ENCODE results near the gene INPP5E. TPM values are rescaled to one million over a fixed set of nuclear protein-coding genes. Genes with fewer than 3 reads are reported as not detected.

Gene INPP5E
- total RNA-seq, 1 donor = 12.5 TPM

Other genes starting within 250 kb of the INPP5E start
- not detected in 2 replicates for gene LHX3, start 234.7 kb downstream of the INPP5E start, total RNA-seq (ENCODE audit: low replicate concordance)
- 7.1 and 9.2 TPM in 2 replicates for gene QSOX2, start 194.0 kb downstream of the INPP5E start, total RNA-seq (ENCODE audit: low replicate concordance)
- under 0.01 TPM in 1 of 2 replicates, not detected in the other for gene CCDC187, start 135.8 kb downstream of the INPP5E start, total RNA-seq (ENCODE audit: low replicate concordance)
- 25.9 and 48.5 TPM in 2 replicates for gene GPSM1, start 112.3 kb downstream of the INPP5E start, total RNA-seq (ENCODE audit: low replicate concordance)
- gene DNLZ, start 76.1 kb downstream of the INPP5E start, total RNA-seq (ENCODE audit: low replicate concordance) = 5.2 and 6.1 TPM in 2 replicates
- gene CARD9, start 66.2 kb downstream of the INPP5E start, total RNA-seq (ENCODE audit: low replicate concordance) = 1.1 and 1.4 TPM in 2 replicates
- gene SNAPC4, start 39.7 kb downstream of the INPP5E start, total RNA-seq (ENCODE audit: low replicate concordance) = 12.1 and 17.7 TPM in 2 replicates
- gene ENTR1, start 29.2 kb downstream of the INPP5E start, total RNA-seq (ENCODE audit: low replicate concordance) = 20.5 and 36.3 TPM in 2 replicates
- 36.7 and 48.4 TPM in 2 replicates for gene PMPCA, start 29.2 kb downstream of the INPP5E start, total RNA-seq (ENCODE audit: low replicate concordance)
- 23.8 and 39.4 TPM in 2 replicates for gene SEC16A, start 43.2 kb upstream of the INPP5E start, total RNA-seq (ENCODE audit: low replicate concordance)
- gene NOTCH1, start 106.2 kb upstream of the INPP5E start, total RNA-seq (ENCODE audit: low replicate concordance) = 8.8 and 8.9 TPM in 2 replicates
- 2.4 and 5.6 TPM in 2 replicates for gene EGFL7, start 223.1 kb upstream of the INPP5E start, total RNA-seq (ENCODE audit: low replicate concordance)
- 6.2 and 29.0 TPM in 2 replicates for gene AGPAT2, start 247.6 kb upstream of the INPP5E start, total RNA-seq (ENCODE audit: low replicate concordance)